Neural progenitor cell (in vitro differentiated cells): ENCODE results near the gene CD300LD.

Source experiments
- EZH2 ChIP-seq: fragments of 200-600 bp; sonication (generic); IDR thresholded peaks from 2 replicates; pipeline ENCODE4 v1.6.1; 2017; ENCODE audit warnings: antibody characterized with exemption, mild to moderate bottlenecking, moderate library complexity
- EZH2phosphoT487 ChIP-seq: fragments of 200-600 bp; sonication (generic); IDR thresholded peaks from 2 replicates; pipeline ENCODE4 v1.6.1; 2017; ENCODE audit warnings: antibody characterized with exemption
- TF ChIP-seq, protein P1 (sequence below): fragments of 200-600 bp; sonication (generic); IDR thresholded peaks from 2 replicates; pipeline ENCODE4 v1.5.1; 2017; ENCODE audit warnings: antibody characterized with exemption, mild to moderate bottlenecking

DNA sequence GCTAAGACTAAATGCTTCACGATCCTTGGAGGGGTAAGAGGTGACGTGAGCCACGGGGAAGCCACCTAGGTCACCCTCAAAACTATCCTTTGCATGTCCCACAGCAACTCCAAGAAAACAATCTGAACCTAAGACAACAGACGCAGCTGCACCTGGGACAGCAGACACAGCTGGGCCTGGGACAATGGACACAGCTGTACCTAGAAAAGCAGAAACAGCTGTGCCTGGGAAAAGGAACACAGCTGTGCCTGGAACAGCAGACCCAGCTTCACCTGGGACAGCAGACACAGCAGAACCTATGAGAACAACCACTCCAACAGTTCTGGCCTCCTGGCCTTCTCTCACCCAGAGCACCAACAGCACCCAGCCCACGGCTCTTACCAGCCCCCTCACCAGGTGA is 11.7 kb upstream of the CD300LD start:
- TF ChIP-seq, protein P1, sequence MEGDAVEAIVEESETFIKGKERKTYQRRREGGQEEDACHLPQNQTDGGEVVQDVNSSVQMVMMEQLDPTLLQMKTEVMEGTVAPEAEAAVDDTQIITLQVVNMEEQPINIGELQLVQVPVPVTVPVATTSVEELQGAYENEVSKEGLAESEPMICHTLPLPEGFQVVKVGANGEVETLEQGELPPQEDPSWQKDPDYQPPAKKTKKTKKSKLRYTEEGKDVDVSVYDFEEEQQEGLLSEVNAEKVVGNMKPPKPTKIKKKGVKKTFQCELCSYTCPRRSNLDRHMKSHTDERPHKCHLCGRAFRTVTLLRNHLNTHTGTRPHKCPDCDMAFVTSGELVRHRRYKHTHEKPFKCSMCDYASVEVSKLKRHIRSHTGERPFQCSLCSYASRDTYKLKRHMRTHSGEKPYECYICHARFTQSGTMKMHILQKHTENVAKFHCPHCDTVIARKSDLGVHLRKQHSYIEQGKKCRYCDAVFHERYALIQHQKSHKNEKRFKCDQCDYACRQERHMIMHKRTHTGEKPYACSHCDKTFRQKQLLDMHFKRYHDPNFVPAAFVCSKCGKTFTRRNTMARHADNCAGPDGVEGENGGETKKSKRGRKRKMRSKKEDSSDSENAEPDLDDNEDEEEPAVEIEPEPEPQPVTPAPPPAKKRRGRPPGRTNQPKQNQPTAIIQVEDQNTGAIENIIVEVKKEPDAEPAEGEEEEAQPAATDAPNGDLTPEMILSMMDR: no peak
- TF ChIP-seq EZH2 (no peak), EZH2phosphoT487 (no peak)
